Measurements from ENCODE around the gene YWHAG. TPM values are rescaled to one million over a fixed set of nuclear protein-coding genes. Genes with fewer than 3 reads are reported as not detected.
A peak's percentile ranks its signal among the peaks of the same experiment; 100 is the strongest.

YWHAG gene
- polyA plus RNA-seq, 1 donor = 94.7 TPM

DNA sequence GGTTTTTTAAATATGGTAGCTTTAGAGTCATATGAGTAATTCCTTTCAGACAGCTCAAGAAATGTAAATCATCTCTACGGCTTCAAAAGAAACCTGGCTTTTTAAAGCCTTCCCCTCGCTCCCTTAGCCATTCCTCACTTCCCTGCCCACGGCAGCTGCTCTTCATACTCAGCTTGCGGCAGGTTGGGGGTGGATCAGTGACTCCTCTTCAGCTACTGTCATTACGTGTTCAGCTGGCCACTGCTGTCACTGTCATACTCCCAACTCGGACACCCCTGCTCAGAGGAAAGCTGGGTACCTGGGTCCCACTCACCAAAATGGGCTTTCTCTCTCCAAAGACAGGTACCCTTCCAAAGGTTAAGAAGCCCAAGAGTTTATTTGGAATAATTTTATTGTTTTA is 6.6 kb downstream of the YWHAG start:
- DNase-seq = no peak
- no peak overlapping the region for H3K27ac ChIP-seq (ENCODE audit: low read length)
- WGBS (ENCODE audit: insufficient coverage, low lambda C conversion rate) = no CpG with 5 or more reads among the region's 6 CpGs
- no peaks in the 10 kb centered on the region for H3K9me3 ChIP-seq (ENCODE audit: control insufficient read depth, low read depth, low read length)
- peaks cover 17% of the 10 kb centered on the region for H3K36me3 ChIP-seq (ENCODE audit: control insufficient read depth, insufficient read depth, low read length)
- H3K27me3 ChIP-seq (ENCODE audit: control insufficient read depth, insufficient read depth, low read length) = no peaks in the 10 kb centered on the region
- H3K4me1 ChIP-seq (ENCODE audit: control insufficient read depth, insufficient read depth, low read length) = peaks cover 6% of the 10 kb centered on the region
- H3K4me3 ChIP-seq (ENCODE audit: low read length) = no peak overlapping the region

DNA sequence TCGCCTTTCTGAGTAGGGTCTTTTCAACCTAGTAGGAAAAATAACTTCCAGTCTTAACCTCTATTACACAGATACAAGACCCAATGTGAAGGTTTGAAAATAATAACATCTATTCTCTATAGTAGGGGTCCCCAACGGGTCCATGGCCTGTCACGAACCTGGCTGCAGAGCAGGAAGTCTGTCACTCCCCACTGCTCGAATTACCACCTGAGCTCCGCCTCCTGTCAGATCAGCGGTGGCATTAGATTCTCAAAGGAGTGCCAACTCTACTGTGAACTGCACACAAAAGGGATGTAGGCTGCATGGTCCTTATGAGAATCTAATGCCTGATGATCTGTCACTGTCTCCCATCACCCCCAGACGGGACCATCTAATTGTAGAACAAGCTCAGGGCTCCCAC is 7.4 kb downstream of the YWHAG start:
- Histone ChIP-seq H3K36me3 (ENCODE audit: control insufficient read depth, insufficient read depth, low read length) (peaks cover 25% of the 10 kb centered on the region), H3K4me3 (ENCODE audit: low read length) (no peak overlapping the region), H3K27me3 (ENCODE audit: control insufficient read depth, insufficient read depth, low read length) (no peaks in the 10 kb centered on the region), H3K9me3 (ENCODE audit: control insufficient read depth, low read depth, low read length) (no peaks in the 10 kb centered on the region), H3K4me1 (ENCODE audit: control insufficient read depth, insufficient read depth, low read length) (peaks cover 7% of the 10 kb centered on the region), H3K27ac (ENCODE audit: low read length) (no peak overlapping the region)
- DNase-seq = no peak
- 100% methylated on average over 1 of the region's 7 CpGs for WGBS (ENCODE audit: insufficient coverage, low lambda C conversion rate)

DNA sequence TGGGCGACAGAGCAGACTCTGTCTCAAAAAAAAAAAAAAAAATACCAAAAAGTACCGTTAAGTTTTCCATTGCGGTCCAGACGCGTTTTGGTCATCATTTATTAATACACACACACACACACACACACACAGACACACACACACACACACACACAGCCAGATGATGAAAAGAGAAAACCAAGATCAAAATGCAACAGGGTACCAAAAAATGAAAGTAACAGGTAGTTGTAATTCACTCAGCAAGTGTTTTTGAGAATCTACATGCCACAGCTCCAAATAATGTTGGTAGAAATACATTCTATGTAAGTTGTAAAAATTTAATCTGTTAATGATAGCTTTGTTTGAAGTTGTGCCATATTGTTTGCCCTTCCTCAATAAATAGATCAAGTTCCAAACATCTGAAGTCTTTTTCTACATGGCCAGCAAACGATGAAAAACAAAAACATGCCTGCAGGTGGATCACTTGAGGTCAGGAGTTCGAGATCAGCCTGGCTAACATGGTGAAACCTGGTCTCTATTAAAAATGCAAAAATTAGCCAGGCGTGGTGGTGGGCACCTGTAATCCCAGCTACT is 9.4 kb downstream of the YWHAG start:
- H3K27me3 ChIP-seq (ENCODE audit: control insufficient read depth, insufficient read depth, low read length) = no peaks in the 10 kb centered on the region
- H3K4me1 ChIP-seq (ENCODE audit: control insufficient read depth, insufficient read depth, low read length) = peaks cover 16% of the 10 kb centered on the region
- no peak overlapping the region for H3K4me3 ChIP-seq (ENCODE audit: low read length)
- no CpG with 5 or more reads among the region's 8 CpGs for WGBS (ENCODE audit: insufficient coverage, low lambda C conversion rate)
- no peak overlapping the region for H3K27ac ChIP-seq (ENCODE audit: low read length)
- H3K36me3 ChIP-seq (ENCODE audit: control insufficient read depth, insufficient read depth, low read length) = peaks cover 34% of the 10 kb centered on the region
- DNase-seq = no peak
- H3K9me3 ChIP-seq (ENCODE audit: control insufficient read depth, low read depth, low read length) = no peaks in the 10 kb centered on the region

DNA sequence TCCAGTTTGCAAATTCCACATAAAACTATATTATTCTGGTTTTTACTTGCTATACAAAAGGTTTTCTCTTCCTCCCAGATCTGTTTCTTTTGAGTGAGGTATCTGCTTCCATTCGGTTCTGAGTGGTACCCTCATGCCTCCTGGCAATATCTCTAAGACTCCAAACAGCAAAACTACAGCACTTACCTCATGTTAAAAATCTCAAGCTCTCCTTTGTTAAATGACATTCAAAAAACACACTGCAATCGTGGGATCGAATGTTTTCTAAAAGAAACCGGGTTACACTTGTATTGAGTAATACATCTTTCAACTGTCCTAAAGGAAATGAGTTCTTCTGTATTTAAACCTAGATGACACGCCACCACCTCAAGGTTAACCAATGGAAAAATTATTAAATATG is 11.1 kb downstream of the YWHAG start:
- H3K4me3 ChIP-seq (ENCODE audit: low read length) = no peak overlapping the region
- no peaks in the 10 kb centered on the region for H3K27me3 ChIP-seq (ENCODE audit: control insufficient read depth, insufficient read depth, low read length)
- H3K9me3 ChIP-seq (ENCODE audit: control insufficient read depth, low read depth, low read length) = no peaks in the 10 kb centered on the region
- DNase-seq = no peak
- H3K4me1 ChIP-seq (ENCODE audit: control insufficient read depth, insufficient read depth, low read length) = peaks cover 16% of the 10 kb centered on the region
- peaks cover 44% of the 10 kb centered on the region for H3K36me3 ChIP-seq (ENCODE audit: control insufficient read depth, insufficient read depth, low read length)
- no peak overlapping the region for H3K27ac ChIP-seq (ENCODE audit: low read length)
- WGBS (ENCODE audit: insufficient coverage, low lambda C conversion rate) = 88% methylated on average over 3 of the region's 5 CpGs

DNA sequence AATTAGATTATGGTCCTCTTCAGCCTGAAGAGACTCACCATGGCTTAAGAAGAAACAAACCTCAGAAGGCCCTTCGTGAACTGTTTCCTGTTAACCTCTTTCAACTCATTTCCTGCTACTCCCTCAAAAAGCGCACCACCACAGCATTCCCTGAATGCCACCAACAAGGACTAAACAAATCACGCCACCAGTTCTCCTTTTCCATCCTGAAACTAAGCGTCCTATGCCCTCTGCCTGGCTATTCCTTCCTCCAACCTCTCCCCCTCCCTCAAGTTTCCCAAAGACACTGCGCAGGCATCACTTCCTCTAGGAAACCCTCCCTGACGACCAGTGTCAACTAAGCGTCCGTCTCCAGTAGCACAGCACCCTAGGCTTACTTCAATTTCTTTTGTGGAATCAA is 12.0 kb downstream of the YWHAG start:
- H3K4me3 ChIP-seq (ENCODE audit: low read length) = no peak overlapping the region
- 67% methylated on average over 1 of the region's 8 CpGs for WGBS (ENCODE audit: insufficient coverage, low lambda C conversion rate)
- H3K9me3 ChIP-seq (ENCODE audit: control insufficient read depth, low read depth, low read length) = no peaks in the 10 kb centered on the region
- peaks cover 16% of the 10 kb centered on the region for H3K4me1 ChIP-seq (ENCODE audit: control insufficient read depth, insufficient read depth, low read length)
- H3K27ac ChIP-seq (ENCODE audit: low read length) = peak overlapping the region; percentile 71
- no peaks in the 10 kb centered on the region for H3K27me3 ChIP-seq (ENCODE audit: control insufficient read depth, insufficient read depth, low read length)
- no peak for DNase-seq
- peaks cover 44% of the 10 kb centered on the region for H3K36me3 ChIP-seq (ENCODE audit: control insufficient read depth, insufficient read depth, low read length)

DNA sequence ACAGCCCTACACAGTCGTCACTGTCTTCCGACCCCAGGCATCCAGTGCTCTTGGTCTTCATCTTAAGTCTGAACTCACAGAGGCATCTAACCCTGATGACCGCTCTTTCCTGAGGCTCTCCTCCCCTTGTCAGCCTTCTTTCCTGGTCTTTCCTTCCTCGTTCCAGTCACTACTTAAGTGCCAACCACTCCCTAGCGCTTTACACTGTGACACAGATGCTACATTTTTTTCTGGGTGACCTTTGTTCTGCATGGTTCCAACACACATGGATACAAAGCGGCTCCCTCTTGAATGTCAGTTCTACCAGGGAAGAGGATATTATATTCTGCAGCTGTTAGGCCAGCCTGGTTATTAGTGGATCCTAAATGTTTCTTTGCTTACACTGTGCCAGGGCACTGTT is 12.7 kb downstream of the YWHAG start:
- Histone ChIP-seq H3K4me1 (ENCODE audit: control insufficient read depth, insufficient read depth, low read length) (peaks cover 16% of the 10 kb centered on the region), H3K9me3 (ENCODE audit: control insufficient read depth, low read depth, low read length) (no peaks in the 10 kb centered on the region), H3K27ac (ENCODE audit: low read length) (peak overlapping the region; percentile 71), H3K27me3 (ENCODE audit: control insufficient read depth, insufficient read depth, low read length) (no peaks in the 10 kb centered on the region), H3K4me3 (ENCODE audit: low read length) (no peak overlapping the region), H3K36me3 (ENCODE audit: control insufficient read depth, insufficient read depth, low read length) (peaks cover 44% of the 10 kb centered on the region)
- DNase-seq = peak; percentile 91 to 97
- WGBS (ENCODE audit: insufficient coverage, low lambda C conversion rate) = 46% methylated on average over 3 of the region's 6 CpGs

DNA sequence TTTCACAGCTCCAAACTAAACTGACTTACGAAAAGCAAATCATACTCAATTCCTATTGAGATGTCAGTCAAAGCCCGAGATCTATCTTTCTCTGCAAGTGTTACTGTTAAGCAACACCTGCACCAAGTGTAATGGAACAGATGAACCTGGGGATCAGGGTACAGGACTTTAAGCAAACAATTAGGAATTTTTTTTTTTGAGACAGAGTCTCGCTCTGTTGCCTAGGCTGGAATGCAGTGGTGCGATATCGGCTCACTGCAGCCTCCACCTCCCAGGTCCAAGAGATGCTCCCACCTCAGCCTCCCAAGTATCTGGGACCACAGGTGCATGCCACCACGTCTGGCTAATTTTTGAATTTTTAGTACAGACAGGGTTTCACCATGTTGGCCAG is 14.9 kb downstream of the YWHAG start:
- no CpG with 5 or more reads among the region's 6 CpGs for WGBS (ENCODE audit: insufficient coverage, low lambda C conversion rate)
- Histone ChIP-seq H3K4me3 (ENCODE audit: low read length) (no peak overlapping the region), H3K27ac (ENCODE audit: low read length) (no peak overlapping the region), H3K4me1 (ENCODE audit: control insufficient read depth, insufficient read depth, low read length) (peaks cover 16% of the 10 kb centered on the region), H3K36me3 (ENCODE audit: control insufficient read depth, insufficient read depth, low read length) (peaks cover 35% of the 10 kb centered on the region), H3K9me3 (ENCODE audit: control insufficient read depth, low read depth, low read length) (no peaks in the 10 kb centered on the region), H3K27me3 (ENCODE audit: control insufficient read depth, insufficient read depth, low read length) (no peaks in the 10 kb centered on the region)
- DNase-seq = no peak

DNA sequence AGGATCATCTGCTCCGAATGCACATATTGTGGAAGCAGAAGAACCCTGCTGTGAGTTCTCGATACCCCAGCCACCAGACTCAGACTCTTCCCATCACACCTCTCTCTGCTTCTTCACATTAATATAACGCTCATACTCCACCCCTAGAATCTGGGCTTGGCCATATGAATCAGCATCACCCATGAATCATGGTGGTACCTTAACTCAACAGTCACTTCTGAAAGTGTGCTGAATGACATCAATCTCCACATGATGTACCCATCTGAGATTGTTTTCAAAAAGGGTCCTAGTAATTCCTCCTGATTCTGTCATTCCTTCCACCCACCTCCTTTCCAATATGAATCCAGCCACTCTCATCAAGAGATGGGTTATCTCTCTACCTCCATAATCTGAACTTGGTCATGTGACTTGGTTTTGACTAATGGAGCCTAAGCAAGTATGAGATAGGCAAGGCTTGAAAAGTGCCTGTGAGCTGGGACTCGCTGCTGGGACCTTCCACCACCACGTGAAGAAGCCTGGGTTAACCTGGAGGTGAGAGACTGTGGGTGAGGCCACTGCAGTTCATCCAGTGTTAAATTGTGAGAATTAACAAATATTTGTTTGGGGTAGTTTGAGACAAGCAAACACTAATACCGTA is 15.4 kb downstream of the YWHAG start:
- no CpG with 5 or more reads among the region's 6 CpGs for WGBS (ENCODE audit: insufficient coverage, low lambda C conversion rate)

DNA sequence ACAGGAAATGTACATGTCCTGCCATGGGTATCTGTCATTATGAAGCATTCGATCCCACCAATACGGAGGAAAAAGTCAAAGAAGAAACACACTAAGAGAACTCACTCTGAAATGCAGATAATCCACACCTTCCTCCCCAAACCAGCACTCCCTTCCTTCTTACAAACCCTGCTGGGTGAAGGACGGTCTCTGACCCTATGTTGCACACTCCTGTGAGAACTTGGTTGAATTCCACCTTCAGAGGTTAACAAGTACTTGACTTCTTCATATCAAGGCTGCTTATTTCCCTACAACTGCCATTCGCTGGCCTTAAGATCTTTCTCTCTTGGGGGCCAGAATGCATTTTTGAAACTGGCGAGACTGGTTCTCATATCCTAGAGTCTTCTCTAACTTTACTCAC is 16.6 kb downstream of the YWHAG start:
- no peaks in the 10 kb centered on the region for H3K9me3 ChIP-seq (ENCODE audit: control insufficient read depth, low read depth, low read length)
- no peak overlapping the region for H3K27ac ChIP-seq (ENCODE audit: low read length)
- H3K4me1 ChIP-seq (ENCODE audit: control insufficient read depth, insufficient read depth, low read length) = peaks cover 16% of the 10 kb centered on the region
- WGBS (ENCODE audit: insufficient coverage, low lambda C conversion rate) = 100% methylated on average over 4 of the region's 5 CpGs
- no peak for DNase-seq
- H3K27me3 ChIP-seq (ENCODE audit: control insufficient read depth, insufficient read depth, low read length) = no peaks in the 10 kb centered on the region
- H3K4me3 ChIP-seq (ENCODE audit: low read length) = no peak overlapping the region
- H3K36me3 ChIP-seq (ENCODE audit: control insufficient read depth, insufficient read depth, low read length) = peaks cover 34% of the 10 kb centered on the region

More for the DNA sequence above, 15.4 kb downstream of the YWHAG start:
- H3K27me3 ChIP-seq (ENCODE audit: control insufficient read depth, insufficient read depth, low read length) = no peaks in the 10 kb centered on the region
- DNase-seq = no peak
- peaks cover 35% of the 10 kb centered on the region for H3K36me3 ChIP-seq (ENCODE audit: control insufficient read depth, insufficient read depth, low read length)
- no peak overlapping the region for H3K4me3 ChIP-seq (ENCODE audit: low read length)
- no peak overlapping the region for H3K27ac ChIP-seq (ENCODE audit: low read length)
- peaks cover 16% of the 10 kb centered on the region for H3K4me1 ChIP-seq (ENCODE audit: control insufficient read depth, insufficient read depth, low read length)
- no peaks in the 10 kb centered on the region for H3K9me3 ChIP-seq (ENCODE audit: control insufficient read depth, low read depth, low read length)

DNA sequence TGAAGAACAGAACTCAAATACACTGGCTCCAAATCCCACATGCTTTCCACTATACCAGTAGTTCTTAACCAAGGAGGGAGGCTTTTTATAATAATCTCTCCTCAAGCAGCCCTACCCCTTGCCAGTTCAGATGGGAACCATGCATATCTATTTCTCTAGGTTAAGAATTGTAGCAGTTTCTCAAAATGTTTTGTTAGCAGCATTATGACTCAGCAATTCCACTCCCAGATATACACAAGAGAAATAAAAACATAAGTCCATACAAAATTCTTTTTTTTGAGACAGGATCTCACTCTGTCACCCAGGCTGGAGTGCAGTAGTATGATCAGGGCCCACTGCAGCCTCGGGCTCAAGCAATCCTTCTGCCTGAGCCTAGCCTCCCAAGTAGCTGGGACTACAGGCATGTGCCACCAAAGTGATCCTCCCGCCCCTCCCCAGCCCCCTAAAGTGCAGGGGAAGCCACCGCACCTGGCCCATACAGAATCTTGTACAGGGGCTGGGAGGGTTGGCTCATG is 18.1 kb downstream of the YWHAG start:
- DNase-seq = no peak
- H3K36me3 ChIP-seq (ENCODE audit: control insufficient read depth, insufficient read depth, low read length) = peaks cover 27% of the 10 kb centered on the region
- H3K9me3 ChIP-seq (ENCODE audit: control insufficient read depth, low read depth, low read length) = no peaks in the 10 kb centered on the region
- H3K27me3 ChIP-seq (ENCODE audit: control insufficient read depth, insufficient read depth, low read length) = no peaks in the 10 kb centered on the region
- no peak overlapping the region for H3K27ac ChIP-seq (ENCODE audit: low read length)
- no peak overlapping the region for H3K4me3 ChIP-seq (ENCODE audit: low read length)
- no CpG with 5 or more reads among the region's 3 CpGs for WGBS (ENCODE audit: insufficient coverage, low lambda C conversion rate)
- peaks cover 5% of the 10 kb centered on the region for H3K4me1 ChIP-seq (ENCODE audit: control insufficient read depth, insufficient read depth, low read length)
